Esophagus squamous epithelium (tissue), 5 donors: Measurements from ENCODE around the gene C1GALT1C1L. TPM values are rescaled to one million over a fixed set of nuclear protein-coding genes. Genes with fewer than 3 reads are reported as not detected.

Experiments
- DNase-seq: peaks from one replicate; lab custom pipeline; 2025; lab: John Stamatoyannopoulos, UW
- H3K27ac ChIP-seq, 4 donors: fragments of 200-600 bp; sonication (generic); one replicate each; pipeline ENCODE4 v1.5.1; 2016 to 2019; ENCODE audit warnings: mild to moderate bottlenecking in 1 of 4
- H3K27me3 ChIP-seq, 4 donors: fragments of 200-600 bp; sonication (generic); 1 replicate in 3 of 4; 2 replicates in 1 of 4; pipeline versions ENCODE4 v1.5.1 to v1.6.0; 2017 to 2021; ENCODE audit warnings: antibody characterized with exemption in 1 of 4
- H3K36me3 ChIP-seq, 3 donors: fragments of 200-600 bp; sonication (generic); one replicate each; pipeline ENCODE4 v1.5.1; 2016 to 2019
- H3K4me1 ChIP-seq, 3 donors: fragments of 200-600 bp; sonication (generic); one replicate each; pipeline ENCODE4 v1.5.1; 2017 to 2019
- H3K4me3 ChIP-seq, 4 donors: fragments of 200-600 bp; sonication (generic); 1 replicate in 3 of 4; 2 replicates in 1 of 4; pipeline ENCODE4 v1.5.1; 2016 to 2019; ENCODE audit warnings: mild to moderate bottlenecking in 2 of 4, moderate library complexity in 1 of 4
- H3K9me3 ChIP-seq, 3 donors: fragments of 200-600 bp; sonication (generic); one replicate each; pipeline ENCODE4 v1.5.1; 2016 to 2019
- CTCF ChIP-seq, 6 experiments: fragments of 450-650 bp in 4 of 6; fragments of 200-600 bp in 2 of 6; sonication (generic) in 2 of 6; IDR thresholded peaks; one replicate each; pipeline ENCODE4 v1.5.1; 2016 to 2019; ENCODE audit warnings: antibody characterized with exemption in 6 of 6, mild to moderate bottlenecking in 4 of 6, moderate library complexity in 4 of 6
- POLR2A ChIP-seq, 4 donors: fragments of 450-650 bp; IDR thresholded peaks; one replicate each; pipeline ENCODE4 v1.6.1; 2017; ENCODE audit warnings: antibody characterized with exemption in 4 of 4, mild to moderate bottlenecking in 4 of 4, moderate library complexity in 3 of 4
- WGBS, 2 donors: methylation state at CpG; one replicate each; pipeline ENCODE4 v1.1.5; 2018; 5-methylcytosine and 5-hydroxymethylcytosine counted together
- intact Hi-C: fragments of 100-400 bp; cut with DNase I; formaldehyde crosslinking; loops from one replicate; pipeline ENCODE4 v1.15.0; 2022
- total RNA-seq, 4 donors: library from RNA; depleted of rRNA; stranded (reverse); fragments of >200 nt; gene quantifications; one replicate each; pipeline ENCODE4 v1.1.0, GENCODE V29; 2016
- donor health status: DM: yes; HTN: yes; CAD: no.

The C1GALT1C1L gene
- under 1 TPM in 1 of 4 donors, not detected in 3; 0.38 TPM for total RNA-seq

GRCh38 chr2:43676322-43677050 lies at the start of gene C1GALT1C1L:
Gene C1GALT1C1L, minus strand, starts transcription at chr2:43676429. Its CDS starts 107 bp downstream, at chr2:43676322.
- H3K4me1 ChIP-seq, result peaks cover 0 to 13% (median 0%) of the 10 kb centered on the region in 3 donors
- H3K9me3 ChIP-seq, result no peaks in the 10 kb centered on the region
- H3K36me3 ChIP-seq, result no peaks in the 10 kb centered on the region
- peak within 1 kb of the TSS in 1 of 4 donors; percentile 57 for H3K27ac ChIP-seq
- WGBS, 2 donors, result 25 to 27% methylated on average over 12 to 26 of the region's 27 CpGs
- intact Hi-C loops, result no loop called here
- H3K27me3 ChIP-seq, result peaks cover 0 to 4% (median 0%) of the 10 kb centered on the region in 4 donors
- TF ChIP-seq CTCF (IDR thresholded peaks at IDR 0.05), result no peak
- no peak for TF ChIP-seq POLR2A (IDR thresholded peaks at IDR 0.05)
- no peak for DNase-seq
- H3K4me3 ChIP-seq, result peak within 1 kb of the TSS; percentile 40 to 64 (median 50)

- no peaks in the 10 kb centered on the region for H3K36me3 ChIP-seq
- no peak overlapping the region for H3K27ac ChIP-seq
- H3K27me3 ChIP-seq, result no peaks in the 10 kb centered on the region
- H3K9me3 ChIP-seq, result no peaks in the 10 kb centered on the region
- H3K4me3 ChIP-seq, result no peak overlapping the region
- WGBS, 2 donors, result 91 to 94% methylated on average over 3 of the region's 3 CpGs
- H3K4me1 ChIP-seq, result no peaks in the 10 kb centered on the region
- TF ChIP-seq CTCF (IDR thresholded peaks at IDR 0.05) (no peak), POLR2A (IDR thresholded peaks at IDR 0.05) (no peak)
- DNase-seq, result no peak
- intact Hi-C loops, result no loop called here
These were observed 49.5 kb upstream of the C1GALT1C1L start for GRCh38 chr2:43725711-43726246.

GRCh38 chr2:43724728-43725526 lies 48.7 kb upstream of the C1GALT1C1L start:
- Histone ChIP-seq H3K27me3 (no peaks in the 10 kb centered on the region), H3K27ac (no peak overlapping the region), H3K36me3 (no peaks in the 10 kb centered on the region), H3K4me3 (no peak overlapping the region), H3K9me3 (no peaks in the 10 kb centered on the region), H3K4me1 (no peaks in the 10 kb centered on the region)
- no peak for DNase-seq
- WGBS, 2 donors, result 76 to 77% methylated on average over 4 of the region's 4 CpGs
- TF ChIP-seq CTCF (IDR thresholded peaks at IDR 0.05), result no peak
- TF ChIP-seq POLR2A (IDR thresholded peaks at IDR 0.05), result no peak
- intact Hi-C loops, result no loop called here

- 61 to 68% methylated on average over 5 of the region's 5 CpGs for WGBS, 2 donors
- intact Hi-C loops, result no loop called here
- DNase-seq, result no peak
- TF ChIP-seq POLR2A (IDR thresholded peaks at IDR 0.05) (no peak), CTCF (IDR thresholded peaks at IDR 0.05) (no peak)
- Histone ChIP-seq H3K27ac (no peak overlapping the region), H3K4me1 (no peaks in the 10 kb centered on the region), H3K9me3 (no peaks in the 10 kb centered on the region), H3K27me3 (no peaks in the 10 kb centered on the region), H3K4me3 (no peak overlapping the region), H3K36me3 (no peaks in the 10 kb centered on the region)
These were observed 42.4 kb upstream of the C1GALT1C1L start for GRCh38 chr2:43718530-43719124.
